Colonic mucosa (tissue), 4 donors: ENCODE measurements around the gene LRRN2. TPM values are rescaled to one million over a fixed set of nuclear protein-coding genes. Genes with fewer than 3 reads are reported as not detected.

ENCODE experiments used
- DNase-seq: peaks from one replicate; pipeline ENCODE4 v3.0.0-alpha.2; 2020
- H3K27ac ChIP-seq: fragments of 200-600 bp; one replicate; pipeline ENCODE4 v1.8.0; 2021
- H3K27me3 ChIP-seq: fragments of 200-600 bp; one replicate; pipeline ENCODE4 v1.8.0; 2021
- H3K36me3 ChIP-seq: fragments of 200-600 bp; one replicate; pipeline ENCODE4 v1.8.0; 2021
- H3K4me1 ChIP-seq: fragments of 200-600 bp; one replicate; pipeline ENCODE4 v1.8.0; 2021; ENCODE audit warnings: mild to moderate bottlenecking
- H3K4me3 ChIP-seq: fragments of 200-600 bp; one replicate; pipeline ENCODE4 v1.8.0; 2021
- H3K9ac ChIP-seq, 2 donors: one replicate each; pipeline ENCODE4 v1.7.0; 2013; ENCODE audit warnings: control low read depth in 2 of 2, low read depth in 2 of 2, low read length in 2 of 2
- H3K9me3 ChIP-seq: fragments of 200-600 bp; one replicate; pipeline ENCODE4 v1.8.0; 2021
- CTCF ChIP-seq: fragments of 200-600 bp; IDR thresholded peaks from one replicate; pipeline ENCODE4 v1.8.0; 2022; ENCODE audit warnings: antibody characterized with exemption, mild to moderate bottlenecking
- intact Hi-C: fragments of 100-400 bp; cut with DNase I; formaldehyde crosslinking; loops from one replicate; pipeline ENCODE4 v1.14.1; 2022
- total RNA-seq, 2 donors: library from RNA; stranded (reverse); fragmentation: NEBNext Ultra II Directional in 1 of 2; extraction: Animal tissue kit (Norgen Biotek cat#: 25700) in 1 of 2; gene quantifications; one replicate each; pipeline ENCODE4 v1.2.1, GENCODE V29; 2021
- donor health status: healthy.
- donor health status: DM: no; HTN: no; CAD: no.
- donor health status: DM: no; HTN: no; CAD: no.

The LRRN2 gene
- total RNA-seq = 10 to 100 TPM; 13.1 to 13.9 TPM

GRCh38 chr1:204685236-204686006, at the start of gene LRRN2:
Gene LRRN2 (minus strand): TSS chr1:204685738. CDS start chr1:204619992, 65,746 bp downstream.
- H3K9me3 ChIP-seq = no peaks in the 10 kb centered on the region
- TF ChIP-seq CTCF = no peak
- intact Hi-C loops = no loop called here
- H3K36me3 ChIP-seq = no peaks in the 10 kb centered on the region
- peak within 1 kb of the TSS; percentile 23 to 60 for H3K9ac ChIP-seq
- peaks cover 3% of the 10 kb centered on the region for H3K27me3 ChIP-seq
- peaks cover 6% of the 10 kb centered on the region for H3K4me1 ChIP-seq
- DNase-seq = peak; percentile 69
- peak within 1 kb of the TSS; percentile 56 for H3K4me3 ChIP-seq
- peak within 1 kb of the TSS; percentile 24 for H3K27ac ChIP-seq

GRCh38 chr1:204735042-204735441, 49.5 kb upstream of the LRRN2 start:
- no peak overlapping the region for H3K4me3 ChIP-seq
- no peak for DNase-seq
- no peak overlapping the region for H3K27ac ChIP-seq
- intact Hi-C loops = no loop called here
- H3K36me3 ChIP-seq = no peaks in the 10 kb centered on the region
- H3K4me1 ChIP-seq = no peaks in the 10 kb centered on the region
- no peaks in the 10 kb centered on the region for H3K27me3 ChIP-seq
- no peaks in the 10 kb centered on the region for H3K9me3 ChIP-seq
- no peak for TF ChIP-seq CTCF
- no peak overlapping the region for H3K9ac ChIP-seq

- Histone ChIP-seq H3K4me1 (no peaks in the 10 kb centered on the region), H3K27me3 (no peaks in the 10 kb centered on the region), H3K9me3 (no peaks in the 10 kb centered on the region), H3K9ac (no peak overlapping the region), H3K27ac (no peak overlapping the region), H3K4me3 (no peak overlapping the region), H3K36me3 (no peaks in the 10 kb centered on the region)
- TF ChIP-seq CTCF = no peak
- peak; percentile 10 for DNase-seq
- intact Hi-C loops = no loop called here
Measured at GRCh38 chr1:204733869-204734596, 48.5 kb upstream of the LRRN2 start.

- no peaks in the 10 kb centered on the region for H3K36me3 ChIP-seq
- no peak for TF ChIP-seq CTCF
- H3K9ac ChIP-seq = no peak overlapping the region
- no peak overlapping the region for H3K4me3 ChIP-seq
- no peaks in the 10 kb centered on the region for H3K4me1 ChIP-seq
- DNase-seq = peak; percentile 0
- no peaks in the 10 kb centered on the region for H3K27me3 ChIP-seq
- H3K27ac ChIP-seq = no peak overlapping the region
- intact Hi-C loops = no loop called here
- no peaks in the 10 kb centered on the region for H3K9me3 ChIP-seq
Measured at GRCh38 chr1:204733289-204733688, 47.8 kb upstream of the LRRN2 start.

GRCh38 chr1:204731985-204732575, 46.5 kb upstream of the LRRN2 start:
- no peak overlapping the region for H3K27ac ChIP-seq
- H3K4me1 ChIP-seq = no peaks in the 10 kb centered on the region
- H3K27me3 ChIP-seq = no peaks in the 10 kb centered on the region
- H3K36me3 ChIP-seq = no peaks in the 10 kb centered on the region
- H3K9me3 ChIP-seq = no peaks in the 10 kb centered on the region
- TF ChIP-seq CTCF = no peak
- no peak overlapping the region for H3K4me3 ChIP-seq
- H3K9ac ChIP-seq = no peak overlapping the region
- intact Hi-C loops = no loop called here
- DNase-seq = peak; percentile 3
